ENCODE measurements around the gene BRSK2. TPM values are rescaled to one million over a fixed set of nuclear protein-coding genes. Genes with fewer than 3 reads are reported as not detected.

BRSK2 gene
- total RNA-seq, 6 experiments from 2014 or later = 0.14 to 0.99 (median 0.47) TPM; not detected in 1

- TF ChIP-seq, protein P1, sequence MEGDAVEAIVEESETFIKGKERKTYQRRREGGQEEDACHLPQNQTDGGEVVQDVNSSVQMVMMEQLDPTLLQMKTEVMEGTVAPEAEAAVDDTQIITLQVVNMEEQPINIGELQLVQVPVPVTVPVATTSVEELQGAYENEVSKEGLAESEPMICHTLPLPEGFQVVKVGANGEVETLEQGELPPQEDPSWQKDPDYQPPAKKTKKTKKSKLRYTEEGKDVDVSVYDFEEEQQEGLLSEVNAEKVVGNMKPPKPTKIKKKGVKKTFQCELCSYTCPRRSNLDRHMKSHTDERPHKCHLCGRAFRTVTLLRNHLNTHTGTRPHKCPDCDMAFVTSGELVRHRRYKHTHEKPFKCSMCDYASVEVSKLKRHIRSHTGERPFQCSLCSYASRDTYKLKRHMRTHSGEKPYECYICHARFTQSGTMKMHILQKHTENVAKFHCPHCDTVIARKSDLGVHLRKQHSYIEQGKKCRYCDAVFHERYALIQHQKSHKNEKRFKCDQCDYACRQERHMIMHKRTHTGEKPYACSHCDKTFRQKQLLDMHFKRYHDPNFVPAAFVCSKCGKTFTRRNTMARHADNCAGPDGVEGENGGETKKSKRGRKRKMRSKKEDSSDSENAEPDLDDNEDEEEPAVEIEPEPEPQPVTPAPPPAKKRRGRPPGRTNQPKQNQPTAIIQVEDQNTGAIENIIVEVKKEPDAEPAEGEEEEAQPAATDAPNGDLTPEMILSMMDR (IDR thresholded peaks at IDR 0.05) = no peak
- Mint-ChIP-seq H3K27me3 (ENCODE audit: insufficient read depth) (peaks cover 1% of the 10 kb centered on the region), H3K36me3 (ENCODE audit: low read depth) (no peaks in the 10 kb centered on the region), H3K4me3 (no peak overlapping the region), H3K4me1 (ENCODE audit: low read depth) (no peaks in the 10 kb centered on the region), H3K27ac (no peak overlapping the region), H3K9me3 (no peaks in the 10 kb centered on the region)
- DNase-seq = no peak
These were observed 54.6 kb downstream of the BRSK2 start for GRCh38 chr11:1444321-1444720.

GRCh38 chr11:1444823-1445422 is 55.2 kb downstream of the BRSK2 start:
- no peaks in the 10 kb centered on the region for H3K36me3 Mint-ChIP-seq (ENCODE audit: low read depth)
- TF ChIP-seq, protein P1 (IDR thresholded peaks at IDR 0.05) = no peak
- no peak overlapping the region for H3K4me3 Mint-ChIP-seq
- no peaks in the 10 kb centered on the region for H3K4me1 Mint-ChIP-seq (ENCODE audit: low read depth)
- H3K27ac Mint-ChIP-seq = no peak overlapping the region
- H3K27me3 Mint-ChIP-seq (ENCODE audit: insufficient read depth) = peaks cover 1% of the 10 kb centered on the region
- H3K9me3 Mint-ChIP-seq = no peaks in the 10 kb centered on the region
- no peak for DNase-seq

DNA sequence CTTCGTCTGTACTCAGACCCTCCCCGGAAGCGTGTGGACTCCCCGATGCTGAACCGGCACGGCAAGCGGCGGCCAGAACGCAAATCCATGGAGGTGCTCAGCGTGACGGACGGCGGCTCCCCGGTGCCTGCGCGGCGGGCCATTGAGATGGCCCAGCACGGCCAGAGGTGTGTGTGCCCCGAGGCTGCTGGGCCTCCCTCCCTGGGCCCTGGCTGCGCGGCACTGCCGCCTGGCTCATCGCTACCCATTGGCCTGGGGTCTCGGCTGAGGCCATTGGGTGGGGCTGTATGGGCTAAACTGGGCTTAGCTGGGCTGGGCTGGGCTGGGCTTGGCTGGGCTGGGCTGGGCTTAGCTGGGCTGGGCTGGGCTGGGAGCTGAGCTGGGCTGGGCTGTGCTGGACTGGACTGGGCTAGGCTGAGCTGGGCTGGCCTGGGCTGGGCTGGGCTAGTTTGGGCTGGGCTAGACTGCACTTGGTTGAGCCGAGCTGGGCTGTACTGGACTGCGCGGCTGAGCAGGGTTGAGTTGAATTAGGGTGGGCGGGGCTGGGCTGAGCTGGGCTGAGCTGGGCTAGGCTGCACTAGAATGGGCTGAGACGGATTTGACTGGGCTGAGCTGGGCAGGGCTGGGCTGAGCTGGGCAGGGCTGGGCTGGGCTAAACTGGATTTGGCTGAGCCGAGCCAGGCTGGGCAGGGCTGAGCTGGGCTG is 56.2 kb downstream of the BRSK2 start:
- DNase-seq = no peak

DNA sequence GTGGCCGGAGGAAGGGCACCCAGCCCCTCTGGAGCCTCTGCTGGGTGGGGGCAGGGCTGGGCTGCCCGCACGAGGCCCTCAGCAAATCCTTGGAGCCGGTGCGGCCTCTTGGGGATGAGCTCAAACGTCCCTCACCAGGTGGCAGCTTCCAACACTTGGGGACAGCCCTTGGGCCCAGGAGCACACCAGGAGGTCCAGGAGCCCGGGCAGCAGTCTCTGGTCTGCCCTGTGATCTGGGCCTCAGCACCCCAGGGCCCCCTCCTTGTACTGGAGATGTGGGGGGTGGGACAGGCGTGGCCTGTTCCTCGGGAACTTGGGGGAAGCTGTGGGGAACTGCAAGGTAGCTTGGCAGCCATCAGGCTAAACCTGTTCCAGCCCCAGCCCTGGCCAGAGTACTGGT is 56.9 kb downstream of the BRSK2 start:
- Mint-ChIP-seq H3K4me1 (ENCODE audit: low read depth) (no peaks in the 10 kb centered on the region), H3K4me3 (no peak overlapping the region), H3K27ac (no peak overlapping the region), H3K36me3 (ENCODE audit: low read depth) (no peaks in the 10 kb centered on the region), H3K9me3 (no peaks in the 10 kb centered on the region), H3K27me3 (ENCODE audit: insufficient read depth) (peaks cover 1% of the 10 kb centered on the region)
- TF ChIP-seq, protein P1 (IDR thresholded peaks at IDR 0.05) = no peak
- DNase-seq = no peak

More for the DNA sequence above, 56.2 kb downstream of the BRSK2 start:
- Mint-ChIP-seq H3K36me3 (ENCODE audit: low read depth) (no peaks in the 10 kb centered on the region), H3K4me3 (no peak overlapping the region), H3K27me3 (ENCODE audit: insufficient read depth) (peaks cover 1% of the 10 kb centered on the region), H3K9me3 (no peaks in the 10 kb centered on the region), H3K4me1 (ENCODE audit: low read depth) (no peaks in the 10 kb centered on the region), H3K27ac (no peak overlapping the region)
- TF ChIP-seq, protein P1 (IDR thresholded peaks at IDR 0.05) = no peak

DNA sequence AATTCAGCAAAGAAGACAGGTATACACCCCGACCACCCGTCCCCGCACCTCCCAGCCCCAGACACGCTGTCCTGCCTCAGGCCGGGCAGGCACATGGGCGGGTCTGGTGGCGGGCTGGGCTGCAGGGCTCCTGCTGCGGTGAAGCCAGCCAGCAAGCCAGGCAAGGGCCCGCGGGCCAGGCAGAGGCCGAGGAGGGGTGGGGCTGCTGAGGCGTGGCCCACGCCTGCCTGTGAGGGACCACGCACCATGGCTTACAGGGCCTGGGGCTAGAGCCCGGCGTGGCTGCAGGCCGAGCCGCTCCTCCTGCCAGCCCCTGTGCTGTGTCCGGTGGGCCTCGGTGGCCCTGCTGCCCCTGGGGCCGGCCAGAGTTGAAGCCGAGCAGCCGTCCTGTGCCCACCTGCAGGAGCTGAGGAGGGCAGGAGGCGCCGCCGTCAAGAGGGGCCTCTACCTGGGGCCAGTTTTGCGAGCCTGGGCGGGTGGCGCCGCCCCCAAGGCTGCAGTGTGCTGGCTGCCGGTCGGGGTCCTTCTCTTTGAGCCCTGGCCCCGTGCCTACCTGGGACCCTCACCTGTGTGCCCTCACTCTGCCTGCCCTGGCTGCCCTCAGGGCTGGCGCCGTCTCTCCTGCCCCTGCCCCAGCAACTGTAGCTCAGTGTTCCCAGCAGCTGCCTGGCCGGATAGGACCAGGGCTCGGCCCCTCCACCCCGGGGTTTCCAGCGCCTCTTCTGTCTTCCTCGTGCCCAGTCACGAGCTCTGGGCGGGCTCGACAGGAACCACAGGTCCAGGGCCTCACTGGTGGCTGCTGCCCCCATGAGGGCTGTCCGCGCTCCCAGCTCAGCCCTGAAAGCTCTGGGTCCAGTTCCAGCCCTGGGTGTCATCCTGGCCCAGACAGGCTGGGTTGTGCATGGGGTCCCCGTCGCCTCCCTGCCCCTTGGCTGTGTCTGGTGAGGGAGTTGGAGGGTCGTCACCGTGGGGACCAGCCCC is 58.4 kb downstream of the BRSK2 start:
- TF ChIP-seq, protein P1 (IDR thresholded peaks at IDR 0.05) = no peak
- Mint-ChIP-seq H3K27ac (no peak overlapping the region), H3K4me1 (ENCODE audit: low read depth) (no peaks in the 10 kb centered on the region), H3K36me3 (ENCODE audit: low read depth) (no peaks in the 10 kb centered on the region), H3K4me3 (no peak overlapping the region), H3K27me3 (ENCODE audit: insufficient read depth) (peaks cover 6% of the 10 kb centered on the region), H3K9me3 (no peaks in the 10 kb centered on the region)
- DNase-seq = no peak
